MCF 10A (cell line): ENCODE data around the gene HCRTR1. TPM values are rescaled to one million over a fixed set of nuclear protein-coding genes. Genes with fewer than 3 reads are reported as not detected.

Source experiments
- BruUV-seq: library from RNA; stranded (reverse); fragments of 400-500 nt; replicated peaks from 2 replicates; lab custom pipeline; 2021; lab: Mats Ljungman, UMichigan
- CTCF ChIA-PET: fragments of 300-600 bp; sonication (Branson Sonifier 250); formaldehyde crosslinking; extraction: SDS; loops from one replicate; lab custom pipeline; 2021; ENCODE audit warnings: antibody characterized with exemption, inconsistent platforms; lab: Yijun Ruan, JAX
- POLR2A ChIA-PET: fragments of 300-600, 350-650 bp; sonication (Branson Sonifier 250); formaldehyde crosslinking; extraction: SDS; loops from one replicate; lab custom pipeline; 2020; ENCODE audit warnings: antibody characterized with exemption, inconsistent platforms; lab: Yijun Ruan, JAX
- DNase-seq: peaks from one replicate; pipeline ENCODE4 v3.0.0-alpha.2; 2018; ENCODE audit not compliant: unreplicated experiment
- H3K27ac Mint-ChIP-seq: one replicate; pipeline ENCODE4 v1.8.0; 2022; ENCODE audit warnings: mild to moderate bottlenecking, low read depth, mixed read lengths; ENCODE audit not compliant: unreplicated experiment
- H3K27me3 Mint-ChIP-seq: one replicate; pipeline ENCODE4 v1.8.0; 2022; ENCODE audit warnings: mixed read lengths; ENCODE audit not compliant: insufficient read depth, unreplicated experiment
- H3K36me3 Mint-ChIP-seq: one replicate; pipeline ENCODE4 v1.8.0; 2022; ENCODE audit warnings: mild to moderate bottlenecking, moderate library complexity, mixed read lengths; ENCODE audit not compliant: insufficient read depth, unreplicated experiment
- H3K4me1 Mint-ChIP-seq: one replicate; pipeline ENCODE4 v1.8.0; 2022; ENCODE audit warnings: mixed read lengths; ENCODE audit not compliant: insufficient read depth, unreplicated experiment
- H3K4me3 Mint-ChIP-seq: one replicate; pipeline ENCODE4 v1.8.0; 2022; ENCODE audit warnings: mild to moderate bottlenecking, moderate library complexity, mixed read lengths; ENCODE audit not compliant: unreplicated experiment
- H3K9me3 Mint-ChIP-seq: one replicate; pipeline ENCODE4 v1.8.0; 2022; ENCODE audit warnings: mixed read lengths; ENCODE audit not compliant: unreplicated experiment
- intact Hi-C: fragments of 100-400 bp; cut with micrococcal nuclease; formaldehyde crosslinking; loops from 2 replicates; pipeline ENCODE4 v1.14.1; 2022
- total RNA-seq: library from RNA; stranded (reverse); gene quantifications from 2 replicates; pipeline ENCODE4 v1.2.3, GENCODE V29; 2022
- TF ChIP-seq, protein P1 (sequence below): fragments of 200-600 bp; IDR thresholded peaks from one replicate; pipeline ENCODE4 v1.8.0; 2022; ENCODE audit warnings: antibody characterized with exemption, mild to moderate bottlenecking; ENCODE audit not compliant: unreplicated experiment

The HCRTR1 gene
- total RNA-seq, 1 experiment from 2014 or later = not detected

DNA sequence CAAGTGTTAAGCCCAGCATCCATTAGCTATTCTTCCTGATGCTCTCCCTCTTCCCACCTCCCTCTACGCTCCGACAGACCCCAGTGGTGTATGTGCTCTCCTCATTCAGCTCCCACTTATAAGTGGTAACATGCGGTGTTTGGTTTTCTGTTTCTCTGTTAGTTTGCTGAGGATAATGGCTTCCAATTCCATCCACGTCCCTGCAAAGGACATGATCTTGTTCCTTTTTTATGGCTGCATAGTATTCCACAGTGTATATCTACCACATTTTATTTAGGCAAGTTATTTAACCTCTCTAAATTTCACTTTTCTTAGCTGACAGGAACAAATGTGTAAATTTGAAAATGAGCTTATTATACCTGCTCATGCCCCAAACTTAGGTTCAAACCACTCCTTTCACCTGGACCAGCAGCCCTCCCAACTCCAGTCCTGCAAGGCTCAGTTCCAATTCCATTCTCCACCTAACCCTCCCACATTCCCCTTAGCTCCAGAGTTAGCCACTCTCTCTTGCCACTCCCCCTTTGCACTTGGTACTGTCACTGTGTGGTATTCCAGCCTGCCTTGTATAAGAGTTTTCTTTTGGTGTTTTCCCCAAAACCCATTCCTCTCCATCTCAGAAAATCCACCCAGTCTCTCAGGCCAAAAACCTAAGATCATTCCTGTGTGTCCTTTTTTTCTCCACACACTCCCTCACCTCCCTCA is 28.9 kb downstream of the HCRTR1 start:
- Mint-ChIP-seq H3K36me3 (peaks cover 8% of the 10 kb centered on the region), H3K4me3 (peak overlapping the region; percentile 89), H3K4me1 (no peaks in the 10 kb centered on the region), H3K9me3 (no peaks in the 10 kb centered on the region), H3K27me3 (no peaks in the 10 kb centered on the region), H3K27ac (peak overlapping the region; percentile 25)
- no peak for DNase-seq
- ChIA-PET CTCF (interaction anchor here (1.0 to 1.5 kb wide), 3 partner anchors 19 to 317 kb away, joined by 3 to 5 read pairs (median 3); no protein-coding TSS in a partner anchor), POLR2A (interaction anchor here (0.7 to 12.3 kb wide), 4 partner anchors 8 to 660 kb away, joined by 3 to 207 read pairs (median 6); no protein-coding TSS in a partner anchor)
- intact Hi-C loops = no loop called here
- BruUV-seq = no TSS peak
- TF ChIP-seq, protein P1, sequence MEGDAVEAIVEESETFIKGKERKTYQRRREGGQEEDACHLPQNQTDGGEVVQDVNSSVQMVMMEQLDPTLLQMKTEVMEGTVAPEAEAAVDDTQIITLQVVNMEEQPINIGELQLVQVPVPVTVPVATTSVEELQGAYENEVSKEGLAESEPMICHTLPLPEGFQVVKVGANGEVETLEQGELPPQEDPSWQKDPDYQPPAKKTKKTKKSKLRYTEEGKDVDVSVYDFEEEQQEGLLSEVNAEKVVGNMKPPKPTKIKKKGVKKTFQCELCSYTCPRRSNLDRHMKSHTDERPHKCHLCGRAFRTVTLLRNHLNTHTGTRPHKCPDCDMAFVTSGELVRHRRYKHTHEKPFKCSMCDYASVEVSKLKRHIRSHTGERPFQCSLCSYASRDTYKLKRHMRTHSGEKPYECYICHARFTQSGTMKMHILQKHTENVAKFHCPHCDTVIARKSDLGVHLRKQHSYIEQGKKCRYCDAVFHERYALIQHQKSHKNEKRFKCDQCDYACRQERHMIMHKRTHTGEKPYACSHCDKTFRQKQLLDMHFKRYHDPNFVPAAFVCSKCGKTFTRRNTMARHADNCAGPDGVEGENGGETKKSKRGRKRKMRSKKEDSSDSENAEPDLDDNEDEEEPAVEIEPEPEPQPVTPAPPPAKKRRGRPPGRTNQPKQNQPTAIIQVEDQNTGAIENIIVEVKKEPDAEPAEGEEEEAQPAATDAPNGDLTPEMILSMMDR = no peak

DNA sequence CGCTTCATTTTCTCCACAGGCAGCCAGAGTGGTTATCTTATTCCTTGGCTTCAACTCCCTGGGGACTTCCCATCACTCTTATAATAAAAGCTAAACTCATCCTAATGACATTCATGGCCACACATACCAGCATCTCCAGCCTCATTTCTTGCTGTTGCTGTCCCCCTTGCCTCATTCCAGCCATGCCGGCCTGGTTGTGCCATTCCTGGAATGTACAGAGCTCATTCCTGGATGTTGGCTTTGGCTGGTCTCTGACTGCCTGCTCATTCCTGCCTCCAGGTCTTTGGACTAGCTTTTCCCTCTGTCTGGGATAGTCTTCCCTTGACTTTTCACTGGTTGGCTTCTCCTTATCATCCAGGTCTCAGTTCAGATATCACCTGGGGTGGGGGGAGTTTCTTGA is 29.6 kb downstream of the HCRTR1 start:
- no peaks in the 10 kb centered on the region for H3K27me3 Mint-ChIP-seq
- POLR2A ChIA-PET = interaction anchor here (0.7 to 2.7 kb wide), 3 partner anchors 9 to 660 kb away, joined by 3 to 9 read pairs (median 3); no protein-coding TSS in a partner anchor
- TF ChIP-seq, protein P1 = no peak
- peaks cover 8% of the 10 kb centered on the region for H3K36me3 Mint-ChIP-seq
- intact Hi-C loops = no loop called here
- no peaks in the 10 kb centered on the region for H3K9me3 Mint-ChIP-seq
- CTCF ChIA-PET = interaction anchor here (1.0 to 1.5 kb wide), 3 partner anchors 18 to 317 kb away, joined by 3 to 5 read pairs (median 3); no protein-coding TSS in a partner anchor
- no peak overlapping the region for H3K27ac Mint-ChIP-seq
- no peaks in the 10 kb centered on the region for H3K4me1 Mint-ChIP-seq
- no TSS peak for BruUV-seq
- no peak for DNase-seq
- H3K4me3 Mint-ChIP-seq = peak overlapping the region; percentile 4

DNA sequence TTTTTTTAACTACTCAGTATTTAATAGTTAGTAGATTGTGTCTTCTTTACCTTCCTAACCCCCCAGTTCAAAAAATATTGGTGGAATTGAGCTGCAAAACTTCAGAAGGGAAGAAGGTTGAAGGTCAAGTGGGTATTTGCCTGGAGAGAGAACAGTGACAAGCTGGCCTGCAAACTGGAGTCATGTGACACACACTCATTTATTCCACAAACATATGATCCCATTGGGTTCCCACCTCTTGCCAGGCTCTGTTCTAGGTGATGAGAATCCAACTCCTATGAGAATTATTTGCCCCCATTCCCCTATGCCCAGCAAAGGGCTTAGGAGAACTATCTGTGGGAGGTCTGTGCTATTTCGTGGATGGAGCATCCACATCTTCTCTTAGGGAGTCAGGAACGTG is 30.7 kb downstream of the HCRTR1 start:
- H3K9me3 Mint-ChIP-seq = no peaks in the 10 kb centered on the region
- TF ChIP-seq, protein P1 = no peak
- peaks cover 8% of the 10 kb centered on the region for H3K36me3 Mint-ChIP-seq
- H3K4me3 Mint-ChIP-seq = no peak overlapping the region
- intact Hi-C loops = no loop called here
- H3K27me3 Mint-ChIP-seq = no peaks in the 10 kb centered on the region
- ChIA-PET CTCF (interaction anchor here (0.6 to 0.8 kb wide), 7 partner anchors 9 to 98 kb away, joined by 3 to 4 read pairs (median 3); no protein-coding TSS in a partner anchor), POLR2A (interaction anchor here (1.3 to 2.7 kb wide), 2 partner anchors 10 kb away, joined by 3 to 9 read pairs; no protein-coding TSS in a partner anchor)
- no TSS peak for BruUV-seq
- H3K4me1 Mint-ChIP-seq = no peaks in the 10 kb centered on the region
- no peak for DNase-seq
- no peak overlapping the region for H3K27ac Mint-ChIP-seq

DNA sequence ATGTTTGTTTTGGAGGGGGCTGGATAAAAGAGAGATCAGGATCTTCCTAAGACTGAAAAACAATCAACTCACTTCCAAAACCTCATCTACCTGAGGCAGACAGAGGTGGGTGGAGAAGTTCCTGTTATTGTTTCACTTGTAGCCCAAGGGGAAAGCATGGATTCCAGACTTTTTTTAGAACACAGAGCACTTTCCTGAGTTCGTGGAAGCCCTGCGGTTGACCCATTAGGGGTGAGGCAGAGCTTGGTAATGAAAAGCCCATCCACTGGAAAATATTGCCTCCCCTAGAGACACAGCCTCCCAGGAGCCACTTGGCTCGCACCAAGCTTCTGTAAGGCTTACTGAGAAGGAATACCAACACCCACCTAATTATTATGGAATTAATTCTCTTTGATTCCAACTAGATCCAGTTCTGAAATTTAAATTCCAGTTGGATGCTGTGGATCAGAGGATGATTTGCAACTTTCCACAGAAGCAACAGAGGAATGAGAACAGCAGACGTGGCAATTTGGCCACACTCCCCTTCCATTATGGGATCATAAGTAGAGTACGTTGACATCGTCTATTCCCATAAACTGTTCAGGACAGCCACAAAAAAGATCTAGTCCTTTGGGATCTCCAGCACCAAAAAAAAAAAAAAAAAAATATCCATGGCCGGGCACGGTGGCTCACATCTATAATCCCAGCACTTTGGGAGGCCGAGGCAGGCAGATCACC is 31.3 kb downstream of the HCRTR1 start:
- H3K27ac Mint-ChIP-seq = no peak overlapping the region
- POLR2A ChIA-PET = no interaction called here
- no peaks in the 10 kb centered on the region for H3K27me3 Mint-ChIP-seq
- CTCF ChIA-PET = interaction anchor here (0.6 to 0.8 kb wide), 4 partner anchors 11 to 97 kb away, joined by 3 to 4 read pairs (median 4); no protein-coding TSS in a partner anchor
- no peak overlapping the region for H3K4me3 Mint-ChIP-seq
- DNase-seq = no peak
- BruUV-seq = no TSS peak
- intact Hi-C loops = no loop called here
- no peaks in the 10 kb centered on the region for H3K9me3 Mint-ChIP-seq
- no peaks in the 10 kb centered on the region for H3K4me1 Mint-ChIP-seq
- H3K36me3 Mint-ChIP-seq = peaks cover 12% of the 10 kb centered on the region
- TF ChIP-seq, protein P1 = no peak
